ENCODE data around the gene TAS2R60. TPM values are rescaled to one million over a fixed set of nuclear protein-coding genes. Genes with fewer than 3 reads are reported as not detected.

The TAS2R60 gene
- total RNA-seq, 1 experiment from 2014 or later, result not detected

GRCh38 chr7:143397710-143398530 is 45.3 kb upstream of the TAS2R60 start:
- no peak overlapping the region for H3K27ac ChIP-seq
- no TSS peak for BruUV-seq (replicated peaks)
- no peaks in the 10 kb centered on the region for H3K79me2 ChIP-seq (ENCODE audit: low read depth)
- DNase-seq, result no peak
- no peaks in the 10 kb centered on the region for H3F3A ChIP-seq (ENCODE audit: insufficient read depth, low read depth)
- H3K4me3 ChIP-seq, result no peak overlapping the region
- H3K4me2 ChIP-seq, result no peak overlapping the region
- ChIA-PET CTCF (interaction anchor here (0.5 kb wide), 1 partner anchor 12 kb away, joined by 5 read pairs; no protein-coding TSS in a partner anchor), POLR2A (ENCODE audit: unreplicated experiment) (no interaction called here)
- no peaks in the 10 kb centered on the region for H3K9me3 ChIP-seq (ENCODE audit: insufficient read depth, low read depth)
- no peaks in the 10 kb centered on the region for H4K20me1 ChIP-seq (ENCODE audit: insufficient read depth)
- TF ChIP-seq EZH2 (IDR thresholded peaks at IDR 0.05; ENCODE audit: low read depth), result no peak
- TF ChIP-seq CTCF (conservative IDR thresholded peaks at IDR 0.05), result no peak
- H2AFZ ChIP-seq, result no peak overlapping the region
- H3K36me3 ChIP-seq (ENCODE audit: low read depth), result 0 out of 2 replicates have a peak, but pooled peaks cover 2% of the 10 kb centered on the region
- intact Hi-C loops (cut with micrococcal nuclease; ENCODE audit: unreplicated experiment), result no loop called here
- H3K27me3 ChIP-seq (ENCODE audit: insufficient read depth, low read depth), result no peaks in the 10 kb centered on the region
- no peaks in the 10 kb centered on the region for H3K9me2 ChIP-seq (ENCODE audit: insufficient read depth)
- no peaks in the 10 kb centered on the region for H3K4me1 ChIP-seq (replicated peaks; ENCODE audit: insufficient read depth)

- DNase-seq, result no peak
- H3K4me3 ChIP-seq, result no peak overlapping the region
- H2AFZ ChIP-seq, result no peak overlapping the region
- H3K4me1 ChIP-seq (replicated peaks; ENCODE audit: insufficient read depth), result no peaks in the 10 kb centered on the region
- no peak overlapping the region for H3K4me2 ChIP-seq
- no TSS peak for BruUV-seq (replicated peaks)
- no peaks in the 10 kb centered on the region; the same call in 1 of the 2 replicates for H3F3A ChIP-seq (ENCODE audit: insufficient read depth, low read depth)
- ChIA-PET POLR2A (ENCODE audit: unreplicated experiment) (no interaction called here), CTCF (no interaction called here)
- no peaks in the 10 kb centered on the region for H3K79me2 ChIP-seq (ENCODE audit: low read depth)
- 0 out of 2 replicates have a peak, but pooled peaks cover 2% of the 10 kb centered on the region for H3K36me3 ChIP-seq (ENCODE audit: low read depth)
- H4K20me1 ChIP-seq (ENCODE audit: insufficient read depth), result no peaks in the 10 kb centered on the region
- no peaks in the 10 kb centered on the region for H3K9me2 ChIP-seq (ENCODE audit: insufficient read depth)
- TF ChIP-seq CTCF (conservative IDR thresholded peaks at IDR 0.05) (no peak), EZH2 (IDR thresholded peaks at IDR 0.05; ENCODE audit: low read depth) (no peak)
- no peaks in the 10 kb centered on the region for H3K9me3 ChIP-seq (ENCODE audit: insufficient read depth, low read depth)
- H3K27ac ChIP-seq, result no peak overlapping the region
- intact Hi-C loops (cut with micrococcal nuclease; ENCODE audit: unreplicated experiment), result no loop called here
- H3K27me3 ChIP-seq (ENCODE audit: insufficient read depth, low read depth), result no peaks in the 10 kb centered on the region
Measured at GRCh38 chr7:143398616-143399015, 44.6 kb upstream of the TAS2R60 start.

GRCh38 chr7:143399151-143399550 is 44.1 kb upstream of the TAS2R60 start:
- Histone ChIP-seq H3K9me3 (ENCODE audit: insufficient read depth, low read depth) (no peaks in the 10 kb centered on the region), H3K4me1 (replicated peaks; ENCODE audit: insufficient read depth) (no peaks in the 10 kb centered on the region), H3K4me3 (no peak overlapping the region), H3K79me2 (ENCODE audit: low read depth) (no peaks in the 10 kb centered on the region), H4K20me1 (ENCODE audit: insufficient read depth) (no peaks in the 10 kb centered on the region), H3K27ac (no peak overlapping the region), H3F3A (ENCODE audit: insufficient read depth, low read depth) (no peaks in the 10 kb centered on the region; the same call in 1 of the 2 replicates), H3K9me2 (ENCODE audit: insufficient read depth) (no peaks in the 10 kb centered on the region), H3K36me3 (ENCODE audit: low read depth) (0 out of 2 replicates have a peak, but pooled peaks cover 2% of the 10 kb centered on the region), H2AFZ (no peak overlapping the region), H3K4me2 (no peak overlapping the region), H3K27me3 (ENCODE audit: insufficient read depth, low read depth) (no peaks in the 10 kb centered on the region)
- ChIA-PET POLR2A (ENCODE audit: unreplicated experiment) (no interaction called here), CTCF (no interaction called here)
- intact Hi-C loops (cut with micrococcal nuclease; ENCODE audit: unreplicated experiment), result no loop called here
- no peak for DNase-seq
- BruUV-seq (replicated peaks), result no TSS peak
- no peak for TF ChIP-seq CTCF (conservative IDR thresholded peaks at IDR 0.05)
- TF ChIP-seq EZH2 (IDR thresholded peaks at IDR 0.05; ENCODE audit: low read depth), result no peak

Measured in PC-9 (cell line).